Adrenal gland (tissue), 5 donors: ENCODE data around the gene CADM4.

Source experiments
- CTCF ChIP-seq, 6 experiments: fragments of 450-650 bp in 4 of 6; fragments of 200-600 bp in 2 of 6; sonication (generic) in 1 of 6; IDR thresholded peaks; 1 replicate in 5 of 6; 2 replicates in 1 of 6; pipeline versions ENCODE4 v1.5.1 to v1.8.0; 2016 to 2021; ENCODE audit warnings: antibody characterized with exemption in 6 of 6, mild to moderate bottlenecking in 2 of 6, moderate library complexity in 1 of 6
- POLR2A ChIP-seq, 2 donors: fragments of 450-650 bp; IDR thresholded peaks; one replicate each; pipeline ENCODE4 v1.6.1; 2017; ENCODE audit warnings: antibody characterized with exemption in 2 of 2, mild to moderate bottlenecking in 2 of 2, moderate library complexity in 1 of 2
- donor health status: DM: no; HTN: no; CAD: no.

DNA sequence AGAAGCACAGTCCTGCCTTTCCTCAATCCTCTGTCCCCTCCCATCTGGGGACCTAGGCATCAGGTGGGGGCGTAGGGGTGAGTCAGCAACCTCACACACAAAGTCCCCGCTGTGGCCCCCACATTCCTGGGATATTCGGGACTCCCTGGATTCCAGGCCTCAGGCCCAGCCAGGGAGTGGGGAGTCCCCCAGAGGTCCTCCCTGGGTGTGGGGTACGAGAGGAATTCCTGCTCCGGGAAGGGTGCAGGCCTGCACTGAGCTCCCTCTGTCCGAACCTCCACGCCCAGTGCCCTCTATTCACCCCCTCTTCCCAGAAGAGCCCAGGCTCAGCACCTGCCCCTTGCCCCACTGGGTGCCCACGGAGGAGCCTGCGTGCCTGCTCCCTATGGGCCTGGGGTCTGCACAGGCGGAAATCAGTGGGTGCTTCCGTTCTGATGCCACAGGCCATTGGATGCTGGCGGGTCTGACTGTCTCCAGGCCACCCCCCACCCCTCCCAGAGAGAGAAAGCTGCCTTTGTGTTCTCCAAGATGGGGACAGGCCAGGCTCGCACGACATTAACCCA, 3.4 kb downstream of the CADM4 start:
- TF ChIP-seq POLR2A (IDR thresholded peaks at IDR 0.05) (no peak), CTCF (IDR thresholded peaks at IDR 0.05) (no peak)
